HepG2 (cell line): ENCODE data around the gene SKIDA1. TPM values are rescaled to one million over a fixed set of nuclear protein-coding genes. Genes with fewer than 3 reads are reported as not detected.
A peak's percentile ranks its signal among the peaks of the same experiment; 100 is the strongest.

ENCODE experiments used
- EEA1 ChIP-seq: sonication (generic); formaldehyde crosslinking; IDR thresholded peaks from 2 replicates; pipeline ENCODE4 v1.5.1; 2020; ENCODE audit warnings: mild to moderate bottlenecking, missing genetic modification reagents, borderline replicate concordance
- JUN ChIP-seq: sonication (generic); formaldehyde crosslinking; IDR thresholded peaks from 2 replicates; pipeline ENCODE4 v1.4.0; 2020; ENCODE audit warnings: mild to moderate bottlenecking, missing genetic modification reagents
- MAZ ChIP-seq, 2 experiments: sonication (generic) in 1 of 2; formaldehyde crosslinking in 1 of 2; IDR thresholded peaks; 2 replicates each; pipeline versions ENCODE4 v1.5.0 to v1.6.1; 2012 to 2020; ENCODE audit warnings: low read depth in 2 of 2, mild to moderate bottlenecking in 2 of 2, borderline replicate concordance in 1 of 2, improper control_type of control experiment in 1 of 2, low read length in 1 of 2, missing genetic modification reagents in 1 of 2, moderate library complexity in 1 of 2
- MXI1 ChIP-seq: IDR thresholded peaks from 3 replicates; pipeline ENCODE4 v1.6.1; 2012; ENCODE audit warnings: low read depth, low read length, inconsistent platforms, borderline replicate concordance
- POGZ ChIP-seq: sonication (generic); formaldehyde crosslinking; IDR thresholded peaks from 2 replicates; pipeline ENCODE4 v1.4.0; 2020; ENCODE audit warnings: mild to moderate bottlenecking, missing genetic modification reagents
- RBFOX2 ChIP-seq: fragments of 200-400 bp; formaldehyde crosslinking; IDR thresholded peaks from 2 replicates; pipeline ENCODE4 v1.6.1; 2017; ENCODE audit warnings: low read depth, mild to moderate bottlenecking, low read length
- REL ChIP-seq: sonication (generic); formaldehyde crosslinking; conservative IDR thresholded peaks from 2 replicates; pipeline ENCODE4 v1.8.0; 2022; ENCODE audit warnings: mild to moderate bottlenecking, missing genetic modification reagents, moderate library complexity
- TAF1 ChIP-seq: sonication (generic); formaldehyde crosslinking; IDR thresholded peaks from 2 replicates; pipeline ENCODE4 v1.4.0; 2020; ENCODE audit warnings: missing genetic modification reagents
- TEAD2 ChIP-seq: sonication (generic); formaldehyde crosslinking; IDR thresholded peaks from 2 replicates; pipeline ENCODE4 v1.9.0; 2021; ENCODE audit warnings: missing genetic modification reagents
- YY1 ChIP-seq: IDR thresholded peaks from 2 replicates; pipeline ENCODE4 v1.6.1; 2011; ENCODE audit warnings: low read length, low read depth, moderate library complexity, mild to moderate bottlenecking; ENCODE audit not compliant: insufficient read depth, insufficient replicate concordance
- ZNF367 ChIP-seq: sonication (generic); formaldehyde crosslinking; IDR thresholded peaks from 2 replicates; pipeline ENCODE4 v1.4.0; 2020; ENCODE audit warnings: missing genetic modification reagents, borderline replicate concordance
- ZNF446 ChIP-seq: sonication (generic); formaldehyde crosslinking; IDR thresholded peaks from 2 replicates; pipeline ENCODE4 v1.5.0; 2020; ENCODE audit warnings: mild to moderate bottlenecking, missing genetic modification reagents
- ZSCAN29 ChIP-seq: sonication (generic); formaldehyde crosslinking; conservative IDR thresholded peaks from 2 replicates; pipeline ENCODE4 v1.4.0; 2020; ENCODE audit warnings: mild to moderate bottlenecking, missing genetic modification reagents
- polyA plus RNA-seq, 8 experiments: library from polyadenylated mRNA; depleted of rRNA in 3 of 8; stranded (reverse) in 7 of 8; unstranded in 1 of 8; fragments of >200 nt; fragmentation: Illumina TruSeq in 4 of 8; extraction: Trizol in 4 of 8; gene quantifications; 2 replicates each; pipeline versions ENCODE4 v1.2.1 to v1.2.3, GENCODE V29; 2011 to 2016; ENCODE audit warnings: low read depth in 4 of 8, missing spikeins in 1 of 8, mixed read lengths in 1 of 8; ENCODE audit not compliant: insufficient read depth in 1 of 8
- total RNA-seq, 5 experiments: library from RNA; depleted of rRNA; stranded (reverse); fragments of >200 nt; fragmentation: Illumina TruSeq; extraction: Trizol; gene quantifications; 2 replicates each; pipeline ENCODE4 v1.2.3, GENCODE V29; 2016; ENCODE audit warnings: low read depth in 1 of 5
- TF ChIP-seq, protein P1 (sequence below): sonication (generic); formaldehyde crosslinking; IDR thresholded peaks from 2 replicates; pipeline ENCODE4 v1.4.0; 2020; ENCODE audit warnings: mild to moderate bottlenecking, missing genetic modification reagents
- TF ChIP-seq, protein P2 (sequence below): sonication (generic); formaldehyde crosslinking; IDR thresholded peaks from 2 replicates; pipeline ENCODE4 v1.5.0; 2020; ENCODE audit warnings: missing genetic modification reagents
- TF ChIP-seq, protein P3 (sequence below): sonication (generic); formaldehyde crosslinking; IDR thresholded peaks from 2 replicates; pipeline ENCODE4 v1.4.0; 2020; ENCODE audit warnings: mild to moderate bottlenecking, missing genetic modification reagents
- TF ChIP-seq, protein P4 (sequence below): sonication (generic); formaldehyde crosslinking; IDR thresholded peaks from 2 replicates; pipeline ENCODE4 v1.4.0; 2020; ENCODE audit warnings: mild to moderate bottlenecking, missing genetic modification reagents
- TF ChIP-seq, protein P5 (sequence below): sonication (generic); formaldehyde crosslinking; conservative IDR thresholded peaks from 2 replicates; pipeline ENCODE4 v1.4.0; 2020; ENCODE audit warnings: missing genetic modification reagents
- TF ChIP-seq, protein P6 (sequence below): sonication (generic); formaldehyde crosslinking; IDR thresholded peaks from 2 replicates; pipeline ENCODE4 v1.4.0; 2020; ENCODE audit warnings: missing genetic modification reagents, borderline replicate concordance

Gene SKIDA1
- total and polyA plus RNA-seq, 2 of the 13 experiments (the other 11 are each of a cell fraction or from before 2014, with no cell fraction given): 0.73 to 1.5 TPM

DNA sequence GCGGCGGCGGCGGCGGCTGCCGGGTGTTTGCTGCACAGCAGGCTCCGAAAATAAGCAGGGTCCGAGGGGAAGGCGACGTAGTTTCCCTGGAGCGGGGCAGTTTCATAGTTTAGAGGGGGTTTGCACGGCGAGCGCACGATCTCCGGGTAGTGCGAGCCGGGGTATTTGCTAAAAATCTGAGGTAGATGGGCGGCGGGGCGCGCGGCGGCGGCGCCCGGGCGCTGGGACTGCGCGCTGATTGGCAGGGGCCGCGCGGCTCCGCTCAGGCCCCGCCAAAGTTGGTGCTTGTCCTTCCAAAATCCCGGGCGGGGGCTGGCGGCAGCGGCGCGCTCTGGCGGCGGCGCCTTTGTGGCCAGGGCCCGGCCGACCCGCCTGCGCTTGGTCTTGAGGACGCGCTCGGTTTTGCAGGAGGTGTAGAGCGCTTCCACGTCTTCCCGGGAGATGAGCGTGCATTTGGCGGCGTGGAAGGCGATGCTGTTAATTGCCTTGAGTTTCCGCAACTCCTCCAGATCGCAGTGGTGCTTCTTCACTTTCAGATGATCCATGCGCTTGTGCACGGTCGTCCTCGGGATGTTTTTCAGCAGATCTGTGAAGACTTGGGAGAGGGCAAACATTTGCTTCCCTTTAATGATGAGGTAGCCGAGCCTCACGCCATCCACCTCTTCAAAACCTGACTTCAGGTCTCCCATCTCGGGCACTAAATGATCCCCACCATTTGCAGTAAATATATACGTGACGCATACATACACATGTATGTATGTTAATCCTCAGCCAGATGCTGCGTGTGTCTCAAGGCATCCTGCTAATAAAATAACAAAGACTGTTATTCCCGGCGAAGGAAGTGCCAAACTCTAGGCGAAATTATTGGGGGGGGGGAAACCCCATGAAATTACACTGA, 8.1 kb downstream of the SKIDA1 start (continued):
- TF ChIP-seq, protein P1, sequence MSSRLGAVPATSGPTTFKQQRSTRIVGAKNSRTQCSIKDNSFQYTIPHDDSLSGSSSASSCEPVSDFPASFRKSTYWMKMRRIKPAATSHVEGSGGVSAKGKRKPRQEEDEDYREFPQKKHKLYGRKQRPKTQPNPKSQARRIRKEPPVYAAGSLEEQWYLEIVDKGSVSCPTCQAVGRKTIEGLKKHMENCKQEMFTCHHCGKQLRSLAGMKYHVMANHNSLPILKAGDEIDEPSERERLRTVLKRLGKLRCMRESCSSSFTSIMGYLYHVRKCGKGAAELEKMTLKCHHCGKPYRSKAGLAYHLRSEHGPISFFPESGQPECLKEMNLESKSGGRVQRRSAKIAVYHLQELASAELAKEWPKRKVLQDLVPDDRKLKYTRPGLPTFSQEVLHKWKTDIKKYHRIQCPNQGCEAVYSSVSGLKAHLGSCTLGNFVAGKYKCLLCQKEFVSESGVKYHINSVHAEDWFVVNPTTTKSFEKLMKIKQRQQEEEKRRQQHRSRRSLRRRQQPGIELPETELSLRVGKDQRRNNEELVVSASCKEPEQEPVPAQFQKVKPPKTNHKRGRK (CRISPR knock-in tag): peak; percentile 41; the same call in 1 of the 2 replicates
- TF ChIP-seq, protein P2, sequence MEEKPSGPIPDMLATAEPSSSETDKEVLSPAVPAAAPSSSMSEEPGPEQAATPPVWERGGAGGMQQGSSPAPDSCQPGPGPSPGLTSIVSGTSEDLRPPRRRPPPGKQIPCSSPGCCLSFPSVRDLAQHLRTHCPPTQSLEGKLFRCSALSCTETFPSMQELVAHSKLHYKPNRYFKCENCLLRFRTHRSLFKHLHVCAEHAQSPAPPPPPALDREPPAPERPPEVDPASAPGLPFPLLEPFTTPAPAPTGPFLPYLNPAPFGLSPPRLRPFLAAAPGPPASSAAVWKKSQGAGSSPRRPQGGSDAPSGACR (CRISPR knock-in tag): no peak
- TF ChIP-seq YY1 (no peak), MAZ (IDR thresholded peaks at IDR 0.05; ENCODE audit: borderline replicate concordance, low read depth, low read length) (no peak; the same call in 1 of the 2 replicates), MAZ (CRISPR knock-in tag; IDR thresholded peaks at IDR 0.05; ENCODE audit: low read depth) (peak; percentile 66), ZNF446 (0 out of 2 replicates have a peak, but pooled peaks have one; percentile 32), TEAD2 (CRISPR knock-in tag) (no peak), POGZ (CRISPR knock-in tag) (peak; percentile 26; the same call in 1 of the 2 replicates), ZNF367 (no peak), TAF1 (CRISPR knock-in tag) (peak; percentile 54; the same call in 1 of the 2 replicates), REL (no peak), MXI1 (0 out of 3 replicates have a peak, but pooled peaks have one; percentile 33), ZSCAN29 (CRISPR knock-in tag) (no peak), EEA1 (CRISPR knock-in tag) (0 out of 2 replicates have a peak, but pooled peaks have one; percentile 76), RBFOX2 (peak; percentile 67), JUN (no peak)
- TF ChIP-seq, protein P3, sequence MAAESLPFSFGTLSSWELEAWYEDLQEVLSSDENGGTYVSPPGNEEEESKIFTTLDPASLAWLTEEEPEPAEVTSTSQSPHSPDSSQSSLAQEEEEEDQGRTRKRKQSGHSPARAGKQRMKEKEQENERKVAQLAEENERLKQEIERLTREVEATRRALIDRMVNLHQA (CRISPR knock-in tag): no peak
- TF ChIP-seq, protein P4, sequence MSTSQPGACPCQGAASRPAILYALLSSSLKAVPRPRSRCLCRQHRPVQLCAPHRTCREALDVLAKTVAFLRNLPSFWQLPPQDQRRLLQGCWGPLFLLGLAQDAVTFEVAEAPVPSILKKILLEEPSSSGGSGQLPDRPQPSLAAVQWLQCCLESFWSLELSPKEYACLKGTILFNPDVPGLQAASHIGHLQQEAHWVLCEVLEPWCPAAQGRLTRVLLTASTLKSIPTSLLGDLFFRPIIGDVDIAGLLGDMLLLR (CRISPR knock-in tag): peak; percentile 58; the same call in 1 of the 2 replicates
- TF ChIP-seq, protein P5, sequence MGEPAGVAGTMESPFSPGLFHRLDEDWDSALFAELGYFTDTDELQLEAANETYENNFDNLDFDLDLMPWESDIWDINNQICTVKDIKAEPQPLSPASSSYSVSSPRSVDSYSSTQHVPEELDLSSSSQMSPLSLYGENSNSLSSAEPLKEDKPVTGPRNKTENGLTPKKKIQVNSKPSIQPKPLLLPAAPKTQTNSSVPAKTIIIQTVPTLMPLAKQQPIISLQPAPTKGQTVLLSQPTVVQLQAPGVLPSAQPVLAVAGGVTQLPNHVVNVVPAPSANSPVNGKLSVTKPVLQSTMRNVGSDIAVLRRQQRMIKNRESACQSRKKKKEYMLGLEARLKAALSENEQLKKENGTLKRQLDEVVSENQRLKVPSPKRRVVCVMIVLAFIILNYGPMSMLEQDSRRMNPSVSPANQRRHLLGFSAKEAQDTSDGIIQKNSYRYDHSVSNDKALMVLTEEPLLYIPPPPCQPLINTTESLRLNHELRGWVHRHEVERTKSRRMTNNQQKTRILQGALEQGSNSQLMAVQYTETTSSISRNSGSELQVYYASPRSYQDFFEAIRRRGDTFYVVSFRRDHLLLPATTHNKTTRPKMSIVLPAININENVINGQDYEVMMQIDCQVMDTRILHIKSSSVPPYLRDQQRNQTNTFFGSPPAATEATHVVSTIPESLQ (CRISPR knock-in tag): no peak
- TF ChIP-seq, protein P6, sequence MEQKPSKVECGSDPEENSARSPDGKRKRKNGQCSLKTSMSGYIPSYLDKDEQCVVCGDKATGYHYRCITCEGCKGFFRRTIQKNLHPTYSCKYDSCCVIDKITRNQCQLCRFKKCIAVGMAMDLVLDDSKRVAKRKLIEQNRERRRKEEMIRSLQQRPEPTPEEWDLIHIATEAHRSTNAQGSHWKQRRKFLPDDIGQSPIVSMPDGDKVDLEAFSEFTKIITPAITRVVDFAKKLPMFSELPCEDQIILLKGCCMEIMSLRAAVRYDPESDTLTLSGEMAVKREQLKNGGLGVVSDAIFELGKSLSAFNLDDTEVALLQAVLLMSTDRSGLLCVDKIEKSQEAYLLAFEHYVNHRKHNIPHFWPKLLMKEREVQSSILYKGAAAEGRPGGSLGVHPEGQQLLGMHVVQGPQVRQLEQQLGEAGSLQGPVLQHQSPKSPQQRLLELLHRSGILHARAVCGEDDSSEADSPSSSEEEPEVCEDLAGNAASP (CRISPR knock-in tag): no peak
